MG63 (cell line): ENCODE data around the gene RSF1. TPM values are rescaled to one million over a fixed set of nuclear protein-coding genes. Genes with fewer than 3 reads are reported as not detected.
"Not testable (repeated sequence)": the region's sequence is repeated elsewhere in the genome, so short reads cannot be mapped to it uniquely, and the experiment has no call there.

Experiments
- DNase-seq: peaks from one replicate; pipeline ENCODE4 v3.0.0-alpha.2; 2020
- H3K27me3 ChIP-seq: fragments of 250-450 bp; sonication (Bioruptor Pico); 2 replicates; pipeline ENCODE4 v1.5.1; 2020; ENCODE audit warnings: mild to moderate bottlenecking, moderate library complexity
- H3K36me3 ChIP-seq: fragments of 250-450 bp; sonication (Bioruptor Pico); 2 replicates; pipeline ENCODE4 v1.5.1; 2020; ENCODE audit warnings: mild to moderate bottlenecking, moderate library complexity
- H3K4me3 ChIP-seq: fragments of 250-450 bp; sonication (Bioruptor Pico); 2 replicates; pipeline ENCODE4 v1.5.1; 2020; ENCODE audit warnings: mild to moderate bottlenecking, moderate library complexity
- H3K9me3 ChIP-seq: fragments of 250-450 bp; sonication (Bioruptor Pico); 2 replicates; pipeline ENCODE4 v1.5.1; 2020; ENCODE audit warnings: mild to moderate bottlenecking, moderate library complexity
- total RNA-seq: library from RNA; depleted of rRNA; stranded (reverse); fragments of >200 nt; shearing (Covaris generic); gene quantifications from 2 replicates; pipeline ENCODE4 v1.2.3, GENCODE V29; 2014; ENCODE audit warnings: low replicate concordance; rRNA removed

RSF1 gene
- total RNA-seq, 1 experiment from 2014 or later = 7.3 TPM

DNA sequence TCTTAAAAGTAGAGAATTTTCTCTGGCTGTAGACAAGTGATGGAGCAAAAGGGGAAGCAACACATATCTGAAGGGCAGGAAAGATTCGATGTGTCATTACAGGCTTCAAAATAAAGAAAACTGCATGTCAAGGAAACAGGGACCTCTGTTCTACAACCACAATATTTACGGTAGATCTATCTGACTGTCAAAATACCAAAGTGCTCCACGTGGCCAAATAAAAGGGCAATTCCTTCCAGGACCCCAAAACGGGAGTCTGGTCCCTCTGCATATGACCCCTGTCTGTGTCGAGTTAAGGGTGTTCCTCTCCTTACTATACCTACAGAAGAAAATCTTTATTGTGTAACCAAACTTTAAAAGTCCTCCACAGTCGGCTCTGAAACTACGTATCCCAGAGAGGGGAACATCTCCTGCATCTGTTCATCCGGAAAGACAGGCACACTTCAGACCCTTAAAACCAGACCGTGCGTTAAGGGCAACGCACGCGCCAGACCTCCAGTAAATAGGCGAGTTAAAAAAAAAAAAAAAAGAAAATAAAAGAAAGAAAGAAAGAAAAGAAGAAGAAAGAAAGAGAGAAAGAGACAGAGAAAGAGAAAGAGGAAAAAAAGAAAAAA, 183.7 kb downstream of the RSF1 start:
- H3K4me3 ChIP-seq = peak overlapping the region; percentile 93
- no peaks in the 10 kb centered on the region for H3K9me3 ChIP-seq
- peaks cover 18% of the 10 kb centered on the region for H3K36me3 ChIP-seq
- no peaks in the 10 kb centered on the region for H3K27me3 ChIP-seq
- no peak for DNase-seq

DNA sequence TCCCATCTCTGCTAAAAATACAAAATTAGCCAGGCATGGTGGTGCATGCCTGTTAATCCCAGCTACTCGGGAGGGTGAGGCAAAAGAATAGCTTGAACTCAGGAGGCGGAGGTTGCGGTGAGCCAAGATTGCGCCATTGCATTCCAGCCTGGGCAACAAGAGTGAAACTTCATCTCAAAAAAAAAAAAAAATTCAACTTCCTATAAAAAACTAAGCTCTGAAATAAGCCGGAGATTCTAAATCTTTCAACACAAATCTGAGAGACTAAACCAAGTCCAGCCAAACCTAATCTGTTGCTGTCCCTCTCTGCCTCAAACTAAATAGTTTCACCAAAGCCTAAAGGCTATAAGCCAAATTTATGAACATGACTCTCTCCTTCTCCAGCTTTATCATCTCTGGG, 186.6 kb downstream of the RSF1 start:
- Histone ChIP-seq H3K4me3 (peak overlapping the region; percentile 14), H3K36me3 (peaks cover 36% of the 10 kb centered on the region)
- peak; percentile 63 for DNase-seq
- H3K9me3 ChIP-seq, H3K27me3 ChIP-seq: not testable (repeated sequence)

DNA sequence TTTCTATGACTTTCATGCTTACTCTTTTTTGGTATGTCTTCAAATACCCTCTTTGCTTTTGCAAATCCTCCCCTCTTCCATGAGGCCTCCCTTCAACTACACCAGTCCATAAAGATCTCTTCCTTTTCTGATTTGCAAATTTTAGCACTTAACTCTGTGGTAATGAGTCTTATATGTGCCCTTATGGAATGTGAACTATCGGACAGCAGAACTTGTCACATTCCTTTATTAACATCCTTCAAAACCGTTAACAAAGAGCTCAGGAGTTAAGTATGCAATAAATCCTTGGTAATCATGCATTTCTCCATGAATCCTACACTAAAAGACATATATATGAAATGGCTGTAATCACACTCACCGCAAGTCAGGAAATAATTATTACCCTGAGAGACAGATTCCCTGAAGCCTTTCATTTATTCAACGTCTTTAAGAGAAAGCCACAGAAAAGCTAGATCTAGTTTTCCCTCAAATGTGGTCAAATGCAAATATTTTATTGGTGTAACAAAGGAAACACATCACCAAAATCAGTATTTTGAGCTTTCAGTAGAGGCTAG, 190.3 kb downstream of the RSF1 start:
- H3K27me3 ChIP-seq = no peaks in the 10 kb centered on the region
- H3K4me3 ChIP-seq = no peak overlapping the region
- H3K36me3 ChIP-seq = peaks cover 57% of the 10 kb centered on the region
- H3K9me3 ChIP-seq = no peaks in the 10 kb centered on the region
- DNase-seq = no peak

DNA sequence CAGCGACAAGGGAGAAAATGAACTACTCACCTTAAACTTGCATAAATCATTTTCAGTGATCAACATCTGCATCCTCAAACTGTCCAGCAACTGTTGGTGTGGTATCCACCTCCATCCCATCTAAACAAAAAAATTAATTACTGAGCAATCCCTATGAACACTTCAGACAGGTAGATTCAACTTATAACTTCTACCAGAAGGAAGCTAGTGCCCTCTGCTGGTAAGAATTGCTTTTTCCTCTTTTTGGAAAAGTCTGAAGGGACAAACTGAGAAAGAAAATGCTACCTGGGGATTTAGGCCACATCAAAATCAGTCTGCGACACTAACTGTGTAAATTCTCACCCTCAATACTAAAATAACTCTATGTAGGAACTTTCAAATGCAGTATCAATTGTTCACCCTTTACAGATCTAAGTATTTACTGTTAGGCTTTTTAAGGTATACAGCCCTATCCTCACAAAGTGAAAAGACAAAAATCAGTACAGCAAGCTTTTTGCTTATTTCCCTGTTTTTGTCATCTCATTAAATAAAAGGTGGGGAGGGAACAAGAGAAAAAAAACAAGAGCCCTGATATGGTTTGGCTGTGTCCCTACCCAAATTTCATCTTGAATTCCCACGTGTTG, 200.8 kb downstream of the RSF1 start:
- Histone ChIP-seq H3K4me3 (no peak overlapping the region), H3K36me3 (peaks cover 86% of the 10 kb centered on the region), H3K9me3 (no peaks in the 10 kb centered on the region), H3K27me3 (no peaks in the 10 kb centered on the region)
- DNase-seq = no peak

DNA sequence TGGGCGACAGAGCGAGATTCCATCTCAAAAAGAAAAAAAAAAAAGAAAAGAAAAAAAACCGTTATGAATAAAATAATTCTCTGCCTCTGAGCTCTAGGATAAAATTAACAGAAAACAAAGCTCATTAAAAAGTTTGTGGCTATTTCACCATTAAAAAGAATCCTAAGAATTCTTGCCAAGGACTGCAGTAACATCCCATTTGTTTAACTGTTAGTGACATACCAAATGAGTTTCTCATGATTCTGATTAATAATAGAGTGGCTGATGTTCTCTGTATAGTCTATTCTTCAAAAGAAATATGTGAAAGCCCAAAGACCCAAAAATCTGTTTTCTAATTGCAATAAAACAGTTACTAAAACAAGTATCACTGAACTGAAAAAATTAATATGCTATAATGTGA, 202.6 kb downstream of the RSF1 start:
- no peak for DNase-seq
- Histone ChIP-seq H3K27me3 (no peaks in the 10 kb centered on the region), H3K36me3 (peaks cover 90% of the 10 kb centered on the region), H3K4me3 (no peak overlapping the region), H3K9me3 (no peaks in the 10 kb centered on the region)

DNA sequence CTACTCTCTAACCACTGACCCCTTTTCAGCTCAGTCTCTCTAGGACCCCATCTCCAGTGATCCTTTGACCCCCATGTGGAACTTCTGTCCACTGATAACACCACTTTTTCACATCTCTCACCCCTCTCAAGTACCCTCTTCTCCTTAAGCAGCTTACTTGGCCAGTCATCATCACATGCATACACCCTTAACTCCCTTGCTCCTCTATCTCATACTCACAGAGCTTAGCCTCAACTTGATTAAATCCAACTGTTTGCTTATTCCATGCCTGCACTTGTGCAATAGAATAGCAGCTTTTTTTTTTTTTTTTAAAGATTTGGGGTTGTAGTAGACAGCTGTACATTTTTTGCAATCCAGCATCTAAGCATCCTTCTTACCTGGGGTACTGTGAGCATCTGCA, 208.6 kb downstream of the RSF1 start:
- Histone ChIP-seq H3K4me3 (no peak overlapping the region), H3K9me3 (no peaks in the 10 kb centered on the region), H3K36me3 (peaks cover 75% of the 10 kb centered on the region), H3K27me3 (no peaks in the 10 kb centered on the region)
- no peak for DNase-seq

Other genes starting within 250 kb of the RSF1 start
- not detected in 2 replicates for gene AQP11, start 230.8 kb downstream of the RSF1 start, total RNA-seq
- 365 and 379 TPM in 2 replicates for gene CLNS1A, start 182.9 kb downstream of the RSF1 start, total RNA-seq
- gene AAMDC, start 422 bp upstream of the RSF1 start, total RNA-seq = 21.1 and 21.4 TPM in 2 replicates
- gene INTS4, start 173.9 kb upstream of the RSF1 start, total RNA-seq = 11.0 and 11.3 TPM in 2 replicates
- 5.8 and 12.8 TPM in 2 replicates for gene KCTD14, start 202.6 kb upstream of the RSF1 start, total RNA-seq
- 0.63 TPM in 1 of 2 replicates, not detected in the other for gene THRSP, start 243.1 kb upstream of the RSF1 start, total RNA-seq